ENCODE measurements around the gene PRMT1.
"Not testable (repeated sequence)": the region's sequence is repeated elsewhere in the genome, so short reads cannot be mapped to it uniquely, and the experiment has no call there.

DNA sequence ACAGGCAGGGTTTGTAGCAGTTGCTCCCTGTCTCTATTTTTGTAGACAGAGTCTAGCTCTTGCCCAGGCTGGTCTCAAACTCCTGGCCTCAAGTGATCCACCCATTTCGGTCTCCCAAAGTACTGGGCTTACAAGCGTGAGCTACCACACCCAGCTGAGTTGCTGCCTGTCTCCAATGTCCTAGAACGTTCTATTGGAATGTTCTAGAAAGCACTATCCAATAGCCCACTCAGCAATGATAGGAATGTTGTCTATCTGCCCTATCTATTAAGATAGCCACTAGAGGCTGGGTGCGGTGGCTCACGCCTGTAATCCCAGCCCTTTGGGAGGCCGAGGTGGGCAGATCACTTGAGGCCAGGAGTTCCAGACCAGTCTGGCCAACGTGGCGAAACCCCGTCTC is 43.8 kb upstream of the PRMT1 start:
- not testable (repeated sequence) for TF ChIP-seq POLR2A (IDR thresholded peaks at IDR 0.05)
- TF ChIP-seq, protein P1, sequence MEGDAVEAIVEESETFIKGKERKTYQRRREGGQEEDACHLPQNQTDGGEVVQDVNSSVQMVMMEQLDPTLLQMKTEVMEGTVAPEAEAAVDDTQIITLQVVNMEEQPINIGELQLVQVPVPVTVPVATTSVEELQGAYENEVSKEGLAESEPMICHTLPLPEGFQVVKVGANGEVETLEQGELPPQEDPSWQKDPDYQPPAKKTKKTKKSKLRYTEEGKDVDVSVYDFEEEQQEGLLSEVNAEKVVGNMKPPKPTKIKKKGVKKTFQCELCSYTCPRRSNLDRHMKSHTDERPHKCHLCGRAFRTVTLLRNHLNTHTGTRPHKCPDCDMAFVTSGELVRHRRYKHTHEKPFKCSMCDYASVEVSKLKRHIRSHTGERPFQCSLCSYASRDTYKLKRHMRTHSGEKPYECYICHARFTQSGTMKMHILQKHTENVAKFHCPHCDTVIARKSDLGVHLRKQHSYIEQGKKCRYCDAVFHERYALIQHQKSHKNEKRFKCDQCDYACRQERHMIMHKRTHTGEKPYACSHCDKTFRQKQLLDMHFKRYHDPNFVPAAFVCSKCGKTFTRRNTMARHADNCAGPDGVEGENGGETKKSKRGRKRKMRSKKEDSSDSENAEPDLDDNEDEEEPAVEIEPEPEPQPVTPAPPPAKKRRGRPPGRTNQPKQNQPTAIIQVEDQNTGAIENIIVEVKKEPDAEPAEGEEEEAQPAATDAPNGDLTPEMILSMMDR (IDR thresholded peaks at IDR 0.05): not testable (repeated sequence)
